Erythroblast (primary cell): Measurements from ENCODE around the gene CD81.

ENCODE experiments used
- GATA1 ChIP-seq: IDR thresholded peaks from 2 replicates; pipeline ENCODE4 v1.6.1; 2011; ENCODE audit warnings: low read depth, mild to moderate bottlenecking, control low read depth, low read length, moderate library complexity
- POLR2A ChIP-seq: IDR thresholded peaks from 2 replicates; pipeline ENCODE4 v1.6.1; 2011; ENCODE audit warnings: mild to moderate bottlenecking, low read length

DNA sequence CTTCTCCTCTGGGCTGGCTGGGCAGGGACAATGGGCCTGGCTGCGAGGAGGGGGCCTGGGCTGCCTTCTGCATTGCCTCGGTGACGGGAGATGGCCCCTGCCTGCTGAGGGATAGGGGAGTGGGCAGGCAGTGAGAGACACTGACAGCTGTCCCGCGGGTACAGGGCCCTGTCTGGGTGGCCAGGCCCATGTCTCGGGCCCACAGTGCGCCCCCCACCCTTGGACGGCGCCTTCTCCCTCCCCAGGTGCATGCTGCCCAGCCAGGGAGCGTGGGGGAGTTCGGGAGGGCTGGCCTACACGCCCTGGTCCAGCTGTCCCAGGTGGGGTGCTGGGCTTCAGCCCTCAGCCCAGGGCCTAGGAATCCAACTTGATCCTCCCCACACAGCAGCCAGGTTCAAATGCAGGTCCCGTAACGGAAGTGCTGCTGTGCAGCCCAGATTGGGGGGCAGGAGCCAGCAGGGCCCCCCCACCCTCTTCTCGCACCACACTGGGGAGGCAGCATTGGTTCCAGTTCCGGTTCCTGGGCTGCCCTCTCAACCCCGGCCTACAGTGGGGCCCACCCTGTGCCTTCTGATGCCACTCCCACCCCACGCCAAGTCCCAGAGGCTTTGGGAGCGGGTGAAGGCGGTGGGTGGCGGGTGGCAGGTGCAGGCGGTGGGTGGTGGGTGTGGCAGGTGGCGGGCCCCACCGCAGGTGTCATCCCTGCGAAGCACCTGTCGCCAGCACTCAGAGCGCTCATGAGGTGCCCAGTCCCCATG lies 16.2 kb downstream of the CD81 start:
- TF ChIP-seq POLR2A (no peak), GATA1 (no peak)
